LoVo (cell line): ENCODE results near the gene SAFB.

Experiments
- DNase-seq: peaks from one replicate; pipeline ENCODE4 v3.0.0-alpha.2; 2016; ENCODE audit warnings: low spot score

SAFB gene

GRCh38 chr19:5627395-5627904 is 4.6 kb downstream of the SAFB start:
- DNase-seq: no peak

DNA sequence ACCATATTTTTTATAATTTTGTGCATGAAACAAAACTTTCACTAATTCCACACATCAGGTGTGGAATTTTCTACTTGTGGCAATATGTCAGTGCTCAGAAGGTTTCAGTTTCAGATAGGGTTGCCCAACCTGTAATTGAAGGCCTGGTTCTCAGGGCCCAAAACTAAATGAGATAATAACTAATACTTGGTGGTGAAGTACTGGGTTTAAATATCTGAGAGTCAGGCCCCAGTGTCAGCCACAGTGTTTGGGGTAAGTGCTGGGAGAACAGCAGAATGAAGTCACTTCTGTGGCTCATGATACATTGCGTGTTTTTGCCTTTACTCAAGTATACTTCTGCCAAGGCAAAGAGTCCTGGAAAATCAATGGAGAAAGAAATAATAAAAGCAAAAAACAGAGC is 5.6 kb downstream of the SAFB start:
- no peak for DNase-seq

DNA sequence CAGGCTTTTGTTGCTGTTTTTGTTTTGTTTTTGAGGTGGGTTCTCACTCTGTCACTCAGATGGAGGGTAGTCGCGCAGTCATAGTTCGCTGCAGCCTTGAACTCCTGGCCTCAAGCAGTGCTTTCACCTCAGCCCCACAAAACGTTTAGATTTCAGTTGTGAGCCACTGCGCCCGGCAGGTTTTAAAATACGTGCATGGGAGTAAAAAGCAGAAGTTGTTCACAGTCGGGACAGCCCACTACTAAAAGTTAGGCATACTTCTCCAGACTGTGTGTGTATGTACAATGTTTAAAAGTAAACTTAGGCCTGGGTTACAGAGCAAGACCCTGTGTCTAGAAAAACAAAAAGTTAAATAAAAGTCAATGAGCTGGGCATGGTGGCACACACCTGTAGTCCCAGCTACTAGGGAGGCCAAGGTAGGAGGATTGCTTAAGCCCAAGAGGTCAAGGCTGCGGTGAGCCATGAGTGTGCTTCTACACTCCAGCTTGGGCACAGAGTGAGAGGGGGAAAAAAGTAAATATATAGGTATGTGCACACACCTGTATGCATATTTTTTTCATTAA is 6.1 kb downstream of the SAFB start:
- no peak for DNase-seq

- no peak for DNase-seq
Measured at GRCh38 chr19:5631567-5632240, 8.8 kb downstream of the SAFB start.

DNA sequence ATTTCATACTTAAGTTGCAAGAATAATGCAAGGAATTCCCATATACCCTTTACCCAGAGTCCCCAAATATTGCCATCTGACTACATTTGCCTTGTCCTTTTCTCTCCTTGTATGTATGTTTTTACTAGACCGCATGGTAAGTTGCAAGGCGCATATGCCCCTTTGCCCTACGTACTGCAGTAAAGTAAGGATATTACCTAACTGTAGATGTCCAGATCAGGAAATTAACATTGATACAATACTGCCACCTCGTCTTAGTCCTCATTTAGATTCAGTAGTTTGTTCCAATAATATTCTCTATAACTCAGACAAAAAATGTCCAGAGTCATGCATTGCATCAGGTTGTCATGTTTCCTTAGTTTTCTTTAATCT is 9.3 kb downstream of the SAFB start:
- DNase-seq: no peak

DNA sequence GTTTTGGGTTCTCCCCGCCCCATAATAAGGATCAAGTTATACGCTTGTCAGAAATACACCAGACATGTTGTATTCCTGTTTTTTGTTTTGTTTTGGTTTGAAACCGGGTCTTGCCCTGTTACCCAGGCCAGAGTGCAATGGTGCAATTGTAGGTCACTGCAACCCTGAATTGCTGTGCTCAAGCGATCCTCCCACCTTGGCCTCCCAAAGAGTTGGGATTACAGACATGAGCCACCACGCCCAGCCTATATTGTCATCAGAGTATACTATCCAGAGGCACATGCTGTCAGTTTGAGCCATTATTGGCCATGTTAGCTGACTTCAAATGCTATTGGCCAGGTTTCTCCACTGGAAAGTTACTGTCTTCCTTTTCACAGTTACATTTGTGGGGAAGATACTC is 9.8 kb downstream of the SAFB start:
- DNase-seq: no peak

DNA sequence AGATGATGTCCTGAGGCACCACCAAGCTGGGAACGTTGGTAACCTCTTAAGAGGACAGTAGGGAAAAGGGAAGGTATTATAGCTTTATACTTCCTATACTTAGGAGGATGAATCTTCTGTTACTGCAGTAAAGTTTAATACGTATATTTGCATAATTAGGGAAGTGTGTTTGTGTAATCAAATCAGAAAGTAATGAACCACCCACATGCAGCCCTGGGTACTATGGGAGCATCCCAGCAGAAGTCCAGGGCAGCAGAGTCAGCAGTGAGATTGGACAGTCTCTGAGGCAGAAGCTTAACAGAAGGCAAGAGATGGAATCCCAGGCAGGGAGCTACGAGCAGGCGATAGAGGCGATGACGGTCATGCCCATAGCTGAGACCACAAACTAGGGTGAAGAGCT is 12.5 kb downstream of the SAFB start:
- DNase-seq: no peak

DNA sequence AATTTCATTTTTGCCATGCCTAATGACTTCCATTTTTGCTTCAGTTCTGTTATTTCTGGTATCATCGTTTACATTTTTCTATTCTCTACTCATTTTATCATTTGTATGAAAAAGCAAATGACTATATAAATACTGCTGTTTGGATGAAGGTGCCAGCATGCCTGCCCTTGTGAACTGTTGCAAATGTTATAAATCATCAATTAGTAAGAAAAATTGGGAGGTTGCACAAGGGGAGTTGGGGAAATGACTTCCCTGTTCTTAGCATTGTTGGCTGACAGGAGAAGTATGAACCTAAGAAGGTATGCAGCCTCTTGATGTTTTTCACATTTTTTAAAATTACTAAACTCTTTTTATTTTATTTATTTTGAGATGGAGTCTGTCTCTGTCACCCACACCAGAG is 15.1 kb downstream of the SAFB start:
- no peak for DNase-seq

GRCh38 chr19:5641171-5641570 is 18.3 kb downstream of the SAFB start:
- DNase-seq: no peak

- DNase-seq: no peak
Measured at GRCh38 chr19:5642204-5642603, 19.3 kb downstream of the SAFB start.

GRCh38 chr19:5643060-5643459 is 20.2 kb downstream of the SAFB start:
- no peak for DNase-seq

DNA sequence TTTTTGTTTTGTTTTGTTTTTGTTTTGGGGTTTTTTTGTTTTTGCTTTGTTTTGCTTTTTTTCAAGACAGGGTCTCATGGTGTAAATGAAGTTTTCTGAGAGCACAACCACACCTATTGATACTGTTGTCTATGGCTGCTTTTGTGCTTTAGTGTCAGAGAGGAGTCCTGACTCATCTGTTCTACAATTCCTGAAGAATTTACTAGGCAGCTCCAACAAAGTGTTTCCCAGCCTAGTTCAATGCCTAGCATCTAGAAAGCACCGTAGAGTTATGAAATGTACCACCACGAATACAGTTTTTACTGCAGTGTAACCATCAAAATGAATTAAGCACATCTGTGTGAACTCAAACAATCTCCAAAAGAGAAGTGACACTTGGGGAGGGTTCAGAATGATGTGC is 21.2 kb downstream of the SAFB start:
- DNase-seq: no peak

- DNase-seq: no peak
Measured at GRCh38 chr19:5645409-5645808, 22.5 kb downstream of the SAFB start.

DNA sequence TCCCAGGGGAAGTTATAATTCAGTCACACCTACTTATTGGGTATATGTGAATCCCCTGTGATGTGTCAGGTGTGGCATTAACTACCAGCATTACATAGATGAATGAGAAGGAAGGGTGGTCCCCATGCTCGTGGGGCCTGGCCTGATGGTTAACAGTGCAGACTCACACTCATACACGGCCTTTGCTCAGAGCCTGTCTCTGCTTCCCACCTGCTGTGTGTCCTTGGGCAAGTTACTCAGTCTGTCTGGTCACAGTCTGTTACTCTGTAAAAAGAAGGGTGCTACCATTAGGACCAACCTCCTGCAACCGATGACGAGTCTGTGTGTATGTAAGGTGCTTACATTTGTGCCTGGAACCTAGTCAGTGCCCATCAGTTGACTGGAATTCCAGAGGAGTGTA is 23.8 kb downstream of the SAFB start:
- DNase-seq: no peak

GRCh38 chr19:5648464-5648863 is 25.6 kb downstream of the SAFB start:
- DNase-seq: no peak

DNA sequence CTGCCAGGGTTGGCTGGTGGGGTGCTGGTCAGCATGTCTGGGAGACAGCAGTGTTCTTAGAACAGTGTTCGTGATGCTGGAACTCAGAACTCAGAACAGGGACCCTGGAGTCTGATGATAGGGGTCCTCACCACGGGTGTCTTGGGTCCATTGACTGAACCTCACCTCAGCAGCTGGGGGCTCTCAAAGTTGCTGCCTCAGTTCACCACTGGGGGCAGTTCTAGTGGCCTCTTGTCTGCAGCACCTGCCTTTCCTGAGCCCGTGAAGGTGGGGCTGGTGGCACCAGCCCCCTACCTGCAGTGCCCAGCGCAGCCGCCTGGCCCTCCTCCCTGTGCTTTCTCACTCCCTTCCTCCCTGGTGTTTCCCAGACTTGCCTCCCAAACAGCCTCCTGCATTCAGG is 28.5 kb downstream of the SAFB start:
- DNase-seq: no peak

DNA sequence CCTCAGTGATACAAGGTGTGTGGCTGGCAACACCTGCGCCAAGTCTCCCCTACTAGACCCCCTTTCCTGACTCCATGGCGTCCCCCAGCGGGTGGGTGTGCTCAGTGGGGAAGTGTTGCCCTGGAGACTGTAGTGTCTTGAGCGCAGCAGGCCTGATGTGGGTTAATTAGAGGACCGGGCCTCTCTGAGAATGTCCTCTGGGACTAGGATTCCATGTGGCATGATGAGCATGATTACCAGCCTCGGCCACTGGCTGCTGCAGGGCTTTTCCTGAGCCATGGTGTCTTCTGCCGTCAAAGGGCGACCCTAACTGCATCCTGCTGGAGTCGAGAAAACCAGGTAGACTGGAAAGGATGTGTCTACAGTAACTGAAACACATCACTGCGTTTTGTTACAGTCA is 29.4 kb downstream of the SAFB start:
- DNase-seq: no peak

DNA sequence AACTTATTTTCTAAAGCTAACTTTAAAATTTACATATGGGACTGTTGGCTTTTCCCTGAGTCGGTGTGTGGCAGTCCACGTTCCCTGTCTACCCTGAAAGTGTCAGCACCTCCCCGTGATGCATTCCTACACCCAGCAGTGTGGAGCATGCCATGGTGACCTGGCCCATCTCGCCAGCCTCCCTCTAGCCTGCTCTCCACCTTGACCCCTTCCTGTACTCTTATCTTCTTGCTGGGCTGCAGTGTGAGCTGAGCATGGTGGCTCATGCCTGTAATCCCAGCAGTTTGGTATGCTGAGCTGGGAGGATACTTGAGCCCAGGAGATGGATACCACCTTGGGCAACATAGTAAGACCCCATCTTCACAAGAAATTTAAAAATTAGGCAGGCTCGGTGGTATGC is 32.0 kb downstream of the SAFB start:
- DNase-seq: no peak

DNA sequence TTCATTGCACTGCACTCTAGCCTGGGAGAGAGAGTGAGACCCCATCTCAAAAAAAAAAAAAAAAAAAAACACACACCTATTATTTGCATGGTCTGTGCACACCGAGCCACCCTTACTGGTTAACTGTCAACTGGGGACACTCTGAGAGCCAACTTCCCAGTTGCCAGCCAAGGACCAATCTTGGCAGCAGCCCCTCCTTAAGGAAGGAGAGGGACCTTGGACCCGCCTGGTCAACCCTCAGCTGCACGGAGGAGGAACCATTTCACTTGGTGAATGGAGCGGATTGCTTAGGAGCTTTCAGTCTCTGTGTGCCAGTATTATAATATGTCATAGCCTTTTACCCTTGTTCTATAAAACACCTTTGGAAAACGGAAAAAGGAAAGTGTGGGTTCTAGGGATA is 32.5 kb downstream of the SAFB start:
- DNase-seq: no peak

- DNase-seq: no peak
Measured at GRCh38 chr19:5661483-5661882, 38.6 kb downstream of the SAFB start.

DNA sequence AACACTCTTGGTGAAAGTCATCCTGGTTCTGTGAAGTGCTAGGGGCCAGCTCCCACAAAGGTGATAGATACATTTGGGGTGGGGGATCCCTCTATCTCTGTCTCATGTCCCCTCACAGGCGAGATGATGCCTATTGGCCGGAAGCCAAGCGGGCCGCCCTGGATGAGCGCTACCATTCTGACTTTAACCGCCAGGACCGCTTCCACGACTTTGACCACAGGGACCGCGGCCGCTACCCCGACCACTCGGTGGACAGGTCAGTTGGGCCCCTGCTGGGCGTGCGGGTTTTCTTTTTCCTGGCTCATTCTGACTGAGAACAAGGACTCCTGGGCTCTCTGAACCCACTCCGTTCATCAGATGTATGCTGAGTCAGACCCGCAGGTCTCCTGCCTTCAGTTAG is 41.0 kb downstream of the SAFB start:
- no peak for DNase-seq

DNA sequence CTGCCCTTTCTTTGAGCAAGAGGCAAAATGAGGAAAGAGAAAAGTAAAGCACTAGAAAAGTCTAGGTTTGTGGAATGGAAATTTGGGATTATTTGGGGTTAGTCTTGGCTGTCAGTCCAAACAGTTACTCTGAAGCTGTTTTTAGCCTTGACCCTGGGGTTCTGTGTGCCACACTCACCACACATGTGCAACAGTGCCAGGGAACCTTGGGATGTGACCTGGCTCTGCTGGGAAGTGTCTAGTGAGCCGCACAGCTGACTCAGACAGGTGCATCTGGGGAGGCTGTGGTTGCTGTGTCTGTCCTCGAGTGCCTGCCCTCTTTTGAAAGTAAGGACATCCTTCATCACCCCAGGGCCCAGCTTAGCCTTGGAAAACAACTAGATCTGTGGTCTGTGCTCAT is 41.6 kb downstream of the SAFB start:
- no peak for DNase-seq

DNA sequence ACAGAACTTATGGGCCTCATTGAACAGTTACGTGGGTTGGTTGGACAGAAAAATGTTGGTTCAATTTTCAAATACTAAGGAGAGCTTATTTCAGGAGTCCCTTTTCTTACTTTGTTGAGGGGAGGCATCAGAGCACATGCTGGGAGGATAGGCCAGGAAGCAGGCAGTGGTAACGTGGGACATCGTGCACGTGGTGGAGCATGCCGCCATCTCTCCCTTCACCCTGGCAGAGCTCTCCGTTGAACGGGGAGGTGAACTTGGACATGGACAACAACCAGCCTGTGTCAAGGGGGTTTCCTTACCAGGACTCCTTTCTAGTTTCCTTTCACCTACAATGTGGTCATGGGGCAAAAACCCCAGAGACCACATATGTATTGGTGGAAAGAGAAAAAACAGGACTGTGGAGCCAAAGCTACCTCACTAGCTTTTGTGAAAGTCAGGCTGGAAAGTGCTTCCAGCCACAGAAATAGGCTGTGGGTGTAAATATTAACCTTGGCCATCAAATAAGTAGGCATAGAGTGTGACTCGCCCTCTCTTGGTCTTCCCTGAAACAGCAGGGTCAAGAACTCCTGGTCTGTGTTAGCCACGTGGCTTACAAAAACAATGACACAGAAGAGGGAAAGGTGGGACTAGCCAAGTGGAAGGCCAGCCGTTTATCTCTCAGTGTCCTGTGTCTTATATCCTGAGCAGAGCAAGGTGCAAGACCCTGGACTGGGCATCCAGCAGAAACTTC is 43.1 kb downstream of the SAFB start:
- DNase-seq: no peak
